Ovary (tissue), 9 donors: ENCODE results near the gene ADAM12. TPM values are rescaled to one million over a fixed set of nuclear protein-coding genes. Genes with fewer than 3 reads are reported as not detected.

Experiments
- DNase-seq, 5 donors: peaks; one replicate each; pipeline ENCODE4 v3.0.0-alpha.2; 2019 to 2020
- H3K27ac ChIP-seq, 2 donors: fragments of 200-600 bp; one replicate each; pipeline versions ENCODE4 v1.5.1 to v1.8.0; 2019 to 2022
- H3K27me3 ChIP-seq: fragments of 200-600 bp; one replicate; pipeline ENCODE4 v1.8.0; 2022
- H3K36me3 ChIP-seq: fragments of 200-600 bp; sonication (generic); one replicate; pipeline ENCODE4 v1.5.1; 2019
- H3K4me1 ChIP-seq: one replicate; pipeline ENCODE4 v1.8.1; 2013; ENCODE audit warnings: mild to moderate bottlenecking, moderate library complexity; ENCODE audit not compliant: insufficient read depth
- H3K4me3 ChIP-seq: fragments of 200-600 bp; sonication (generic); one replicate; pipeline ENCODE4 v1.5.1; 2017
- H3K9me3 ChIP-seq, 2 donors: fragments of 200-600 bp in 1 of 2; sonication (generic) in 1 of 2; one replicate each; pipeline versions ENCODE4 v1.5.1 to v1.8.1; 2013 to 2019; ENCODE audit warnings: mild to moderate bottlenecking in 1 of 2, moderate library complexity in 1 of 2
- CTCF ChIP-seq, 3 donors: fragments of 450-650 bp in 2 of 3; fragments of 200-600 bp in 1 of 3; IDR thresholded peaks; one replicate each; pipeline versions ENCODE4 v1.5.1 to v1.8.0; 2016 to 2022; ENCODE audit warnings: antibody characterized with exemption in 3 of 3, mild to moderate bottlenecking in 1 of 3
- EP300 ChIP-seq: sonication (generic); formaldehyde crosslinking; IDR thresholded peaks from one replicate; pipeline ENCODE4 v1.6.1; 2017; ENCODE audit warnings: antibody characterized with exemption
- POLR2A ChIP-seq: fragments of 450-650 bp; IDR thresholded peaks from one replicate; pipeline ENCODE4 v1.6.1; 2017; ENCODE audit warnings: antibody characterized with exemption, mild to moderate bottlenecking, moderate library complexity
- WGBS, 3 donors: extraction: QIAGEN DNeasy Blood & Tissue Kit in 1 of 3; methylation state at CpG; one replicate each; pipeline versions ENCODE4 v1.1.5 to v1.1.7; 2013 to 2017; 5-methylcytosine and 5-hydroxymethylcytosine counted together
- intact Hi-C, 4 donors: fragments of 100-400 bp; cut with DNase I; formaldehyde crosslinking; loops; one replicate each; pipeline versions ENCODE4 v1.11.0 to v1.15.1; 2022 to 2023
- polyA plus RNA-seq, 2 donors: library from polyadenylated mRNA; stranded (reverse); fragments of 200-250 nt in 1 of 2; fragments of 350-450 nt in 1 of 2; fragmentation: Illumina TruSeq in 1 of 2; extraction: RNeasy Lipid Tissue Mini Kit (QIAGEN cat#74804) in 1 of 2; gene quantifications; one replicate each; pipeline ENCODE4 v1.2.3, GENCODE V29; 2013 to 2014
- small RNA-seq: library from RNA; depleted of rRNA; stranded (forward); fragments of <200 nt; gene quantifications from one replicate; pipeline ENCODE3, GENCODE V24; 2016
- total RNA-seq, 7 donors: library from RNA; depleted of rRNA in 2 of 7; stranded (reverse); fragments of >200 nt in 2 of 7; fragmentation: NEBNext Ultra II Directional in 3 of 7; extraction: Animal tissue kit (Norgen Biotek cat#: 25700) in 3 of 7; gene quantifications; one replicate each; pipeline versions ENCODE4 v1.1.0 to v1.2.4, GENCODE V29; 2016 to 2023
- donor health status: DM: no; HTN: no; CAD: no; lungs with moderate emphysema.
- donor health status: DM: no; HTN: no; CAD: no.
- donor health status: Bipolar disorder and iron deficiency.
- donor health status: DM: yes; HTN: yes; CAD: no.
- donor health status: DM: no; HTN: no; CAD: no.
- donor health status: DM: yes; HTN: yes; CAD: no.

ADAM12 gene
- total and polyA plus RNA-seq, 9 donors: 1.8 to 27.2 (median 10.3) TPM

GRCh38 chr10:125967533-125967932 lies 420.7 kb downstream of the ADAM12 start:
- intact Hi-C loops: no loop called here
- Histone ChIP-seq H3K27me3 (no peaks in the 10 kb centered on the region), H3K4me1 (no peaks in the 10 kb centered on the region), H3K9me3 (no peaks in the 10 kb centered on the region), H3K36me3 (no peaks in the 10 kb centered on the region), H3K27ac (no peak overlapping the region), H3K4me3 (no peak overlapping the region)
- DNase-seq: no peak
- no peak for TF ChIP-seq EP300
- no peak for TF ChIP-seq CTCF (IDR thresholded peaks at IDR 0.05)
- no peak for TF ChIP-seq POLR2A
- 76 to 85% (median 77%) methylated on average over 1 of the region's 1 CpG for WGBS, 3 donors

GRCh38 chr10:125964558-125964957 lies 423.7 kb downstream of the ADAM12 start:
- intact Hi-C loops: no loop called here
- TF ChIP-seq EP300 (no peak), POLR2A (no peak), CTCF (IDR thresholded peaks at IDR 0.05) (no peak)
- 98 to 100% (median 99%) methylated on average over 2 of the region's 2 CpGs for WGBS, 3 donors
- Histone ChIP-seq H3K27me3 (no peaks in the 10 kb centered on the region), H3K27ac (no peak overlapping the region), H3K4me3 (no peak overlapping the region), H3K9me3 (no peaks in the 10 kb centered on the region), H3K4me1 (no peaks in the 10 kb centered on the region), H3K36me3 (no peaks in the 10 kb centered on the region)
- DNase-seq: no peak

Small RNAs within 50 kb of the gene (small RNA-seq; reads per million reads assigned to genes)
- gene RNA5SP328: not detected
